SK-MEL-5 (cell line): Measurements from ENCODE around the gene CACNG7. TPM values are rescaled to one million over a fixed set of nuclear protein-coding genes. Genes with fewer than 3 reads are reported as not detected.
A peak's percentile ranks its signal among the peaks of the same experiment; 100 is the strongest.

Experiments used
- DNase-seq: peaks from one replicate; pipeline ENCODE4 v3.0.0-alpha.2; 2016; ENCODE audit warnings: low read depth, low spot score
- in situ Hi-C: cut with HindIII; loops from 2 replicates; pipeline ENCODE4 v1.10.0; 2016; ENCODE audit warnings: low sequenced_read_pairs, high pct_unique_total_duplicates, low pct_unique_long_range_greater_than_20kb
- total RNA-seq: library from RNA; depleted of rRNA; stranded (reverse); fragments of >200 nt; shearing (Covaris generic); gene quantifications from 2 replicates; pipeline ENCODE4 v1.2.3, GENCODE V29; 2014

Gene CACNG7
- total RNA-seq, 1 experiment from 2014 or later: not detected

DNA sequence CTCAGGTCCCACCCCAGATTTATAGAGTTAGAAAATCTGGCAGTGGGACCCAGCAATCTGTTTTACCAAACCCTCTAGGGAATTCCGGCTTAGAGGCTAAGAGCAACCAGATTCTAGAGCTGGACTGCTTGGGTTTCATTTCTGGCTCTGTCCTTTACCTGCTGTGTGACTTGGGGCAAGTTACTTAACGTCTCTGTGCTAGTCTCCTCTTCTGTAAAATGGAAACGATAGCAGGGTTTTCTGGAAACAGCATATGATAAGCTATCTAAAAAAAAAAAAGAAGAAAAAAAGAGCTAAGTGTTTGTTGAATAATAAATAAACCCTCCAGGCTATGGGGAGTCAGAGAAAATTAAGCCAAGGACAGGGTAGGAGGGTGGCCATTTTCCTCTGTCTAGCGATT is 11.6 kb upstream of the CACNG7 start:
- in situ Hi-C loops: no loop called here
- no peak for DNase-seq

DNA sequence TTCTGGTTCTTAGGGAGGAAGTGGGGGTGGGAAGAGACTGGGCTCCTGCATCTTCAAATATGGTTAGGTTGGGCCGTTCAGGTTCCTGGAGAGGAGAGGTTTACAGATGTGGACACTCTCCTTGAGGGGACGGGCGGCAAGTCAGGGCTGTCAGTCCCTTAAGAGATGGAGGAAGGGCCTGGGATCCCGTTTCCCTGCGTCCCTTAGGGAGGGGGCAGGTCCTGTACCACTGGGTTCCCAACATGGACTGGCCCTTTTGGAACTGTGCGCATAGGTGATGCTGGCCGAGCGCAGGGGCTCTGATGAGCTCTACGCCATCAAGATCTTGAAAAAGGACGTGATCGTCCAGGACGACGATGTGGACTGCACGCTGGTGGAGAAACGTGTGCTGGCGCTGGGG is 10.9 kb upstream of the CACNG7 start:
- in situ Hi-C loops: no loop called here
- DNase-seq: no peak

DNA sequence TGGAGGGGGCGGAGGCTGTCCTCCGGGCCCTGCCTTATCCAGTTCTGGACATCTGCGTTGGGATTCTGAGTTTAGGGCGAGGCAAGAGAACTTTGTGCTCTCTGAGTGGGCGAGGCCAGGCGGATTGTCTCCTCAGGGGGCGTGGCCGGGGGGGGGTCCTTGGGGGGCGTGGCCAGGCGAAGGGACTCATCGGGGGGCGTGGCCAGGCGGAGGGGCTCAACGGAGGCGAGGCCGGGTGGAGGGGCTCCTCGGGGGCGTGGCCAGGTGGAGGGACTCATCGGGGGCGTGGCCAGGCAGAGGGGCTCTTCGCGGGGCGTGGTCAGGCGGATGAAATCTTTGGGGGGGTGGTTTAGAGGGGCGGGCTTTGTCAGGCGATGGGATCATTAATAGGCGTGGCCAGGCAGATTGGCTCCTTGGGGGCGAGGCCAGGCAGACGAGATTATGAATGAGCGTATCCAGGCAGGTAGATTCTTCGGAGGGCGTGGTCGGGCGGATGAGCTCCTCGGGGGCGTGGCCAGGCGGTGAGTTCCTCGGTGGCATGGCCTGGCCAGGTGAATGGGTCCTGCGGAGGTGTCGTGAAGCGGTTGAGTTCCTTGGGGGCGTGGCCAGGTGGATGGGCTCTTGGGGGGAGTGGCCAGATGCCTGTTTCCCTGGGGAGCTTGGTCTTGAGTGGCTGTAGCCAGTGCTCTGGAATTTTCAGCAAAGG is 10.3 kb upstream of the CACNG7 start:
- DNase-seq: peak; percentile 28
- in situ Hi-C loops: no loop called here

DNA sequence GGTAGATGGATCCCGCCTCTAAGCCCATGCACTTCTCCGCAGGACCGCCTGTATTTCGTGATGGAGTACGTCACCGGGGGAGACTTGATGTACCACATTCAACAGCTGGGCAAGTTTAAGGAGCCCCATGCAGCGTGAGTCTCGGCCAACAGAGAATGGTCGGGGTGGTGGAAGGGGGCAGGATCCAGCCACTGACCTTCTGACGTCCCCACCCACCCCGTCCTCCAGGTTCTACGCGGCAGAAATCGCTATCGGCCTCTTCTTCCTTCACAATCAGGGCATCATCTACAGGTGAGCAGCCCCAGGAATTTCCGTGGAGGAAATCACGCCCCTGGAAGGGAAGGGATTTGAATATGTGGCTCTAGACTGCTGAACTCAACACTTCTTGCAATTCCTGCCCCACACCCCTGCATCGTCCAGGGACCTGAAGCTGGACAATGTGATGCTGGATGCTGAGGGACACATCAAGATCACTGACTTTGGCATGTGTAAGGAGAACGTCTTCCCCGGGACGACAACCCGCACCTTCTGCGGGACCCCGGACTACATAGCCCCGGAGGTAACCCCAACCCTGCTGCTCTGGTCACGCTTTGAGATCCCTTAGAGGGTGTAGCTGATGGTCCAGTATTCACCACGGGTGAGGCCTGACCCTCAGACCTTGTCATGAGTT is 8.8 kb upstream of the CACNG7 start:
- in situ Hi-C loops: no loop called here
- DNase-seq: no peak

DNA sequence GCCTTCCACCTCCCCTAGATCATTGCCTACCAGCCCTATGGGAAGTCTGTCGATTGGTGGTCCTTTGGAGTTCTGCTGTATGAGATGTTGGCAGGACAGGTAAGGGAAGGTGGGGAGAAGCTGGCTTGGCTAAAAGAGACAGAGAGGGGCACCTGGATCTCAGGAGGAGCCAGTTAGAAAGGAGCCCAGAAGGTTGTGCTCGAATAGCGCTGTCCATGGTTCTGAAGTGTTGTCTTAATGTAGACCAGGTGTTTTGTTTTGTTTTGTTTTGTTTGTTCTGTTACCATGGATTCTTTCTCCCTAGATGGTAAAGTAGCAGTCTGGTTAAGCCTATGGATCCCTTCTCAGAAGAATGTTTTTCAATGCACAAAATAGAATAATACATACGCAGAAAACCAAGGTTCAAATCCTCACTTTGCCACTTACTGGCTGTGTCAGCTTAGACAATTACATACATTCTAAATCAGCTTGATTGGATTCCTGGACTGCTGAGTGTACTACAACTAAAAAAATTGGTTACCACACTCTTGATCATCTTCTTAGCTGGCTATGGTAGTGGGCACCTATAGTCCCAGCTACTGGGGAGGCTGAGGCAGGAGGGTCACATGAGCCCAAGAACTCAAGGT is 5.9 kb upstream of the CACNG7 start:
- no peak for DNase-seq
- in situ Hi-C loops: no loop called here

DNA sequence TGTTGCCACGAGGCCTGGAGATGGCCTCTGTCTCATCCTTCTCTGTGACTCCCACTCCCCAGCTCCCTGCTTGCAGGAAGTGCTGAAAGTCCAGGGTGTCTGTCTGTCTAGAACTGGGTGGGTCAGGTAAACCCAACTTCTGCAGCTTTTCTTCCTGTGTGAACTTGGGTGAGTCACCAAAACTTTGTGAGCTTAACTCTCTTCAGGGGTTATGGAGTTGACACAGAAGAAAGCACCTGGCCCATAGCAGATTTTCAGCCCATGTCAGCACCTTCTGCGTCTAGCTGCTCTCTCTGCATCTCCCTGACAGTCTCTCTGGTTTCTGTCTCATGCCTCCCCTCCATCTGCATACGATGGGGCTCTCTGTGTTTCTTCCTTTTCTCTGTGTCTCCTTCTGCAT is 4.2 kb upstream of the CACNG7 start:
- in situ Hi-C loops: no loop called here
- no peak for DNase-seq

DNA sequence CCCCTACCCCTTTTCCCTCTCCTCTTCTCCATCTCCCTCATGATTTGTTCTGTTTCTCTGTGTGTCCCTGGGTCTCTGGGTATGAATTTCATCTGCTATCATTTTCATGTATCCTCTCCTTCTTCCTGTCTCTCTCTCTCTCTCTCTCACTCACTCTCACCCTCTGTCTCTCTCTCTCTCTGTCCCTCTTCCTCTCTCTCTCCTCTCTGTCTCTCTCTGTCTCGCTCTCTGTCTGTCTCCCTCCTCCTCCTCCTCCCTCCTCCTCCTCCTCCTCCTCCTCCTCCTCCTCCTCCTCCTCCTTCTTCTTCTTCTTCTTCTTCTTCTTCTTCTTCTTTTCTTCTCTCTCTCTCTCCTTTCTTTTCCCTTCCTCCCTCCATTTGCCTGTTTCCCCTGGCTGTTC is 3.3 kb upstream of the CACNG7 start:
- no peak for DNase-seq
- in situ Hi-C loops: no loop called here

DNA sequence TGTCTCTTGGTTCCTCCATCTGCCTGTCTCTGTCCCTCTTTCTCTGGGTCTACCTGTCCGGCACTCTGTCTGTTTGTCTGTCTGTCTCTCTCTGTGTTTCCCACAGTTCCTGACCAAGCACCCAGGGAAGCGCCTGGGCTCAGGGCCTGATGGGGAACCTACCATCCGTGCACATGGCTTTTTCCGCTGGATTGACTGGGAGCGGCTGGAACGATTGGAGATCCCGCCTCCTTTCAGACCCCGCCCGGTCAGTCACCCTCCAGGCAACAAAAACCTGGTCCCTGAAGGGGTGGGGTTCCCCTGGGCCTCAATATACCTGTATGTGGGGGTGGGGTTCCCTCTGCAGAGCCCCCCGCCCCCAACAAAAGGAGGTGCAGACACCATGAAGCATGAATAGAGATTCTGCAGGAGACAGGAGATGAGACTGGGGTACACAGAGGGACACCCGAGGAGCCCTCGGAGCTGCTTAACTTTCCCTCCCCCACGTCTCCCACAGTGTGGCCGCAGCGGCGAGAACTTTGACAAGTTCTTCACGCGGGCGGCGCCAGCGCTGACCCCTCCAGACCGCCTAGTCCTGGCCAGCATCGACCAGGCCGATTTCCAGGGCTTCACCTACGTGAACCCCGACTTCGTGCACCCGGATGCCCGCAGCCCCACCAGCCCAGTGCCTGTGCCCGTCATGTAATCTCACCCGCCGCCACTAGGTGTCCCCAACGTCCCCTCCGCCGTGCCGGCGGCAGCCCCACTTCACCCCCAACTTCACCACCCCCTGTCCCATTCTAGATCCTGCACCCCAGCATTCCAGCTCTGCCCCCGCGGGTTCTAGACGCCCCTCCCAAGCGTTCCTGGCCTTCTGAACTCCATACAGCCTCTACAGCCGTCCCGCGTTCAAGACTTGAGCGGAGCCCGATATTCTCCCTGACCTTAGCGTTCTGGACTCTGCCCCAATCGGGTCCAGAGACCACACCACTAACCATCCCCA is 2.6 kb upstream of the CACNG7 start:
- DNase-seq: no peak
- in situ Hi-C loops: no loop called here

DNA sequence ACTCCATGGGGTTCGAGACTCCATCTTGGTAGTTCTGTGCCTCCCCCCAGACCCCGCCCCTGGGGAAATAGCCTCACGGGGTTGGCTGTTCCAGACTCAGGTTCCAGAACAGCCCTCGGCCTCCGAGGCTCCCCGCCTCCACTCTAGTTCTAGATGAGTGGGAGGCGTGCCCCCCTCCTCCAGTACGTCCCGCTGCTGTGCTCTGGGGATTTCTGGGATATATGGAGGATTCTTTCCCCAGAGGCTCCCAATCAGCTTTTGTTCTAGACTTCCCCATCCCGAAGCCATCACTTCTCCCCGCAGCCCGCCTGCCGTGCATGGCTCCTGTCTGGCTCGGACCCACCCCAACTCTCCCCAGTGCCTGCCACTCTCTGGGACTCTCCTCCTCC is 1.9 kb upstream of the CACNG7 start:
- DNase-seq: no peak
- in situ Hi-C loops: no loop called here

DNA sequence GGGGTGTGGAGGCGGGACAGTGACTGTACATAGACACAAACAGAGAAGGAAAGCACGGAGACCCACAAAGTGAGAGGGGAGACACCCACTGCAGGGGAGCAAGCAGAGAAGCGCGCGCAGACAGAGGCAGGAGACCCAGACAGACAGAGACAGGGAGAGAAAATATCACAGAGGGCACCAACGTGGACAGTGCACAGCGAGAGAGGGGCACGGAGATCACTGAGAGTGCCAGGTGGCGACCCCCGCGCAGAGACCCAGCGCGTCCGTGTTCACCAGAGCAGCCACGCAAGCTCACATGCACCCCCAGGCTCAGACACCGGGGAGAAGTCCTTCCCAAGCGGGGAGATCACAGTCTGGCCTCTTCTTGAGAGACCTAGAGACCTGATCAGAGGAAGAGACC is 1.4 kb upstream of the CACNG7 start:
- in situ Hi-C loops: no loop called here
- DNase-seq: no peak

DNA sequence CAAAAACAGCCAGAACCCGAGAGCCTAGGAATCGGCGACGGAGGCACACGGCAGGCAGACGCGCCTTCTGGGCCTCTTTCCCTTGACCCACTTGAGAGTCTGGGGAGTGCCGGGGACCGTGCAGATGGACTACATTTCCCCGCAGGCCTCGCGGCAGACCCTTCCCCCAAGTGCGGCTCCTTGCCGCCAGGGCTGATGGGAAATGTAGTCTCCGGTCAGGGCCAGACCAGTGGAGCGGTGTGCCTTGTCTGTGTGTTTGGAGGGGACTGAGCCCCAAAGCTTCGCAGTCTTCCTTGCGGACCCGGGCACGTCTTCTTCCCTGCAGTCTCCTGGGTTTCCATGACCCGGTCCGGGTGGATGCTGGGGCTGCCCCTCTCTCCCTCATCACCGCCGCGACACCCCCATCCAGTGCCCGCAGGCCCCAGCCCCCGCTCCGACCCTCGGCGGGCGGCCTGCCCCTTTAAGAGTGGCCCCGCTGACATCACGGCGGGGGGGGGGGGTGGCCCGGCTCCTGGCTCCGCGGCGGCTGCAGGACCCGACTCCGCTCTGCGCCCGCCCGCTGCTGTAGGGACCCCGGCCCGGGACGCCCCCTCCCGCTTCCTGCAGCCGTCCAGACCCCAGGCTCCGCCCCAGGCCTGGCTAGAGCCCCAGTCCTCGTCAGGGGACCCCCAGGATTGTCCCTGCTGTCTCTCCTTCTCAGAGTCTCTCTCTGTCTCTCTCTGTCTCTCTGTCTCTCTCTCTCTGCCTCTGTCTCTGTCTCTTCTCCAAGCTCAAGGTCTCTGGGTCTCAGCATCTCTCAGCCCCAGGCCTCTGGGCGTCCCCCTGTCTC is 758 bp upstream of the CACNG7 start:
- peak; percentile 55 for DNase-seq
- in situ Hi-C loops: no loop called here

DNA sequence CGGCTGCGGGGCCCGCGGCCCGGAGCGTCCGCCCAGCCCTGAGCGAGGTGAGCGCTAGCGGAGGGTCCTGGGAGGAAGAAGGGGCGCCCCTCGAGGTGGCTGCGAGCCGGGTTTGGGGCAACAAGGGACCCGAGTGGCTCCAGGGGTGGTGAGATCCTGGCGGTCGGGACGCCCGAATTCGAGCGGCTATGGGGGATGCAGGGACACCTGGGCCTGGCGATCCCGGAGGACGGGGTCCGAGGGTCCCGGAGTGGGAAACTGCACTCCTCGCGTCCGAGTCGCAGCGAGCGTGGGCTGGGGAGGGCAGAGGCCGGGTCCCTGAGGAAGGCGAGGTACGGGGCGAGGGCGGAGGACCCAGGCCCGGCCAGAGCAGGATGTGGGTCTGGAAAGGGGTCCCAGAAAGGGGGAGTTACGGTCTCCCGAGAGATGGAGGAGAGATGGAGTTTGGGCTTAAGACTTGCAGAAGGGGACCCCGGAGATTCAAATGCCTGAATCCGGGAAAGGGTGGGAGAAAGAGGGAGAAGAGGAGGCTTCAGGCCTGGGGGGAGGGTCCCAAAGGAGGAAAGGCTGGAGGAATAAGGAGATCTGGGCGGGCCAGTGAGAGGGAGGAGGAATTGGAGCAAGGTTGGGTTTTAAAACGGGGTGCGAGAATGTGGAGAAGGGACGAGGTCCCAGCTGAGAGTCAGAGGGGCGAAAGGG is 542 bp downstream of the CACNG7 start:
- DNase-seq: no peak
- in situ Hi-C loops: no loop called here

DNA sequence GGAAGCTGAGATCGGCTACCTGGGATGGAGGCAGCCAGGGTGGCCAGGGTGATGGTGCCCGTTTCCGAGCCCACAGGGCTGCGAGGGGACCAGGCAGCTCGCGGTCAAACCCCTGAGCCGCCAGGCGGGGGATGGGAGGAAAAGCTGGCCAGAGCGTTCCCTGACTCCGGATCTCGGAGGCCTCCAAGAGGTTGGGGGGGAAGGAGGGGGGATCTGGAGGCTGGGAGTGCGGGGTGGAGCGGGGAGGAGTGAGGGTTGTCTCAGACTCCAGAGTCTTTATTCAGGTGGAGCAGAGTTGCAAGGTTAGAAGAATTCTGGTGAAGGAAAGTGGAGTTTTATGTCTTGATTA is 1.1 kb downstream of the CACNG7 start:
- no peak for DNase-seq
- in situ Hi-C loops: no loop called here

DNA sequence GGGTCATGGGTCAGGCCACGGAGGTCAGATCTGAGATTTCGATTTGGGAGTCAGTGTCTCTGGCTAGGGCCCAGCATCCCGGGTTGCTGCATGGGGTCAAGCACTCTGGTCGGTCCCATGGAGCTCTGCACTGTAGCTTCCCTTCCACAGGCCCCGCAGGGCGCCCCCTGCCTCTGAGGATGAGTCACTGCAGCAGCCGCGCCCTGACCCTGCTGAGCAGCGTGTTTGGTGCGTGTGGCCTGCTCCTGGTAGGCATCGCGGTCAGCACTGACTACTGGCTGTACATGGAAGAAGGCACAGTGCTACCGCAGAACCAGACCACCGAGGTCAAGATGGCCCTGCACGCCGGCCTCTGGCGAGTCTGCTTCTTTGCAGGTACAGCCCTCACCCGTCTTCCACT is 3.6 kb downstream of the CACNG7 start:
- peak; percentile 49 for DNase-seq
- in situ Hi-C loops: no loop called here

DNA sequence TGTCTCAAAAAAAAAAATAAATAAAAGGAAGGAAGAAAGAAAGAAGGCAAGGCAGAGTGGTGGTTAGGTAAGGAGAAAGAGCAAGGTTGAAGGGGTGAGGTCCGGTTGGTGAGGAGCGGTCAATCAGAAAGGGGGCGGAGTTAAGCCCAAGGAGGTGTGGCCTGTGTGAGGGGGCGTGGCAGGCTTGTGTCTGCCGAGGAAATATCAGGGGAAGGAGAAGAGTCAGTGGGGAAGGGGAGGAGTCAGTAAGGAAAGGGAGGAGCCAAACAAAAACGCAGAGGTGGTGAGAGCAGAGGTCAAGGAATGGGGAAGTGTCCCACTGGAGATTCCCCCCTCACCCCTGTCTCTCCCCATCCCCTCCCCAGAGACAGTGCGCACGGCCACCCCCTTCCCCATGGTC is 5.9 kb downstream of the CACNG7 start:
- in situ Hi-C loops: no loop called here

DNA sequence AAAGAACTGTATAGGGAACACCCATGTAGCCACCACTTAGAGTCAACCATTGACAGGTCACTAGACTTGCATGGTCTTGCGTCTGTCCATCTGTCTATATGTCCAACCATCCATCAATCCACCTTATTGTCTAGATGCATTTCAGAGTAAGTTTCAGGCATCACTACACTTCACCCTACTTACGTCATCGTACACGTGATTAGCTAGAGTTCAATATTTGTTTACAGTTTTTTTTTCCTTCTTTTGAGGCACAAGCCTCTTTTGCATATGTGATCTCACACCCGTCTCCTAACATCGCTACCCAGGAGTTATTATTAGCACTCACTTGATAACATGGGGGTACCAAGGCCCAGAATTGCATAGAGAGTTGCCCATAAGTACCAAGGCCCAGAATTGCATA is 6.9 kb downstream of the CACNG7 start:
- DNase-seq: peak; percentile 30
- in situ Hi-C loops: no loop called here

More for the DNA sequence above, 5.9 kb downstream of the CACNG7 start:
- peak; percentile 16 for DNase-seq

DNA sequence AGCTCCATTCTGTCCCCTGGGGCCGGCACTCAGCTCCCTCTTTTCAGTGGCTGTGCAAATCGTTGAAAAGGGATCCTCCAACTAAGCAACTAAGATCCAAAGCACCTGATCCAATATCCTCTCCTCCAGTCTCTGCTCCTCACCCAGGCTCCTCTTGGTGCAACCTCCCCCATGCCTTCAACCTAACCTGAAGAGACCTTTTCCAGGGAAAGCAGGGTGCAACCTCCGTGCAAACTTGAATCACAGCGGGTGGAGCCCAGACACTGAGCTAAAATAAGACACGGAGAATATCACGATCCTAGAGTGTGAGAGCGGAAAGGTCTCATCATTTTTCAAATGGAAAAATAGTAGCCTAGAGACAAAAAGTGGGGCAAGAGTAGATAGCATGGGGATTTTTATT is 8.3 kb downstream of the CACNG7 start:
- in situ Hi-C loops: no loop called here
- DNase-seq: no peak
